ENCODE results near the gene LYSMD4. TPM values are rescaled to one million over a fixed set of nuclear protein-coding genes. Genes with fewer than 3 reads are reported as not detected.
A peak's percentile ranks its signal among the peaks of the same experiment; 100 is the strongest.

The LYSMD4 gene
- total and polyA plus RNA-seq, 8 donors, result 7.9 to 13.2 (median 10.1) TPM

GRCh38 chr15:99707473-99708270, 25.6 kb downstream of the LYSMD4 start:
- Histone ChIP-seq H3K36me3 (peaks cover 0 to 28% of the 10 kb centered on the region in 2 donors), H3K27me3 (no peaks in the 10 kb centered on the region), H3K4me1 (peaks cover 33 to 43% of the 10 kb centered on the region in 2 donors), H3K27ac (peak overlapping the region; percentile 11 to 19), H3K9me3 (no peaks in the 10 kb centered on the region), H3K4me3 (no peak overlapping the region)
- no peak for DNase-seq
- TF ChIP-seq CTCF (IDR thresholded peaks at IDR 0.05), result no peak
- intact Hi-C loops (cut with DNase I), result loop anchor here in 1 of 2 donors (10.0 kb wide), 1 partner anchor 323 kb away; no protein-coding TSS in a partner anchor
- peak; percentile 2 for ATAC-seq

GRCh38 chr15:99706557-99707303, 26.5 kb downstream of the LYSMD4 start:
- DNase-seq, result no peak
- no peak for ATAC-seq
- Histone ChIP-seq H3K27ac (peak overlapping the region; percentile 11 to 19), H3K27me3 (no peaks in the 10 kb centered on the region), H3K4me3 (no peak overlapping the region), H3K9me3 (no peaks in the 10 kb centered on the region), H3K36me3 (peaks cover 0 to 19% of the 10 kb centered on the region in 2 donors), H3K4me1 (peaks cover 33 to 44% of the 10 kb centered on the region in 2 donors)
- intact Hi-C loops (cut with DNase I), result loop anchor here in 1 of 2 donors (10.0 kb wide), 1 partner anchor 322 kb away; no protein-coding TSS in a partner anchor
- TF ChIP-seq CTCF (IDR thresholded peaks at IDR 0.05), result no peak

GRCh38 chr15:99704444-99704838, 28.8 kb downstream of the LYSMD4 start:
- peak; percentile 83 for ATAC-seq
- Histone ChIP-seq H3K27me3 (no peaks in the 10 kb centered on the region), H3K4me3 (no peak overlapping the region), H3K36me3 (no peaks in the 10 kb centered on the region), H3K27ac (peak overlapping the region in 1 of 2 donors; percentile 85), H3K9me3 (no peaks in the 10 kb centered on the region), H3K4me1 (peaks cover 33 to 42% of the 10 kb centered on the region in 2 donors)
- peak in 2 of 4 donors; percentile 78 to 87 for DNase-seq
- TF ChIP-seq CTCF (IDR thresholded peaks at IDR 0.05), result peak; percentile 62 to 69
- intact Hi-C loops (cut with DNase I), result loop anchor here in 1 of 2 donors (10.0 kb wide), 1 partner anchor 320 kb away; no protein-coding TSS in a partner anchor

- peak; percentile 53 to 56 for TF ChIP-seq CTCF (IDR thresholded peaks at IDR 0.05)
- intact Hi-C loops (cut with DNase I), result loop anchor here in 1 of 2 donors (10.0 kb wide), 1 partner anchor 319 kb away; no protein-coding TSS in a partner anchor
- Histone ChIP-seq H3K4me1 (peaks cover 28 to 36% of the 10 kb centered on the region in 2 donors), H3K27me3 (no peaks in the 10 kb centered on the region), H3K36me3 (no peaks in the 10 kb centered on the region), H3K4me3 (no peak overlapping the region), H3K27ac (peak overlapping the region; percentile 73 to 85), H3K9me3 (no peaks in the 10 kb centered on the region)
- DNase-seq, result peak in 1 of 4 donors; percentile 80
- peak; percentile 80 for ATAC-seq
These were observed 29.4 kb downstream of the LYSMD4 start for GRCh38 chr15:99703603-99704443.
